HG02678 (cell line): ENCODE results near the gene DOCK1.
"Not testable (repeated sequence)": the region's sequence is repeated elsewhere in the genome, so short reads cannot be mapped to it uniquely, and the experiment has no call there.

Experiments
- ATAC-seq: cut with Tn5 transposase; IDR thresholded peaks from one replicate; pipeline ENCODE4 v1.9.1; 2021; ENCODE audit warnings: mild to moderate bottlenecking, moderate library complexity; ENCODE audit not compliant: unreplicated experiment

The DOCK1 gene

DNA sequence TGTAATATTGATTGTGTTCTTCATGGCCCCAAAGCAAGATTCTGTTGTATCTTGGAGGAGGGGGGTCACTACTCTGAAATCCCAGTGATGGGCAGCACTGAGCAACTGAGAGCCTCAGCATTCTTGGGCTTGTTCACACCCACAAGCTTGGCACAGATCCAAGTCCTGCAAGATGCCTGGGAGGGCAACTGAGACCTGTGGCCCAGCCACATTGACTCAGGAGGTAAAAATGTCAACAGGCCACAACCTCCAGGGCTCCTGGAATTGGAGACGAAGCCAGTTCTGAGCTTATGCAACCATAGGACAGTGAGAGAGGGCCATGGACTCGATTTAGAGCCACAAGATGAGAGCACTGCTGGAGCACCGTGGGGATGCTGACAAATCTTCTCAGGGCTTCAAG, 3.1 kb upstream of the DOCK1 start:
- ATAC-seq, result no peak

GRCh38 chr10:126903656-126904360, 1.4 kb upstream of the DOCK1 start:
- ATAC-seq, result no peak

GRCh38 chr10:126904516-126904817, 761 bp upstream of the DOCK1 start:
- no peak for ATAC-seq

GRCh38 chr10:126905776-126906703, 812 bp downstream of the DOCK1 start:
- no peak for ATAC-seq

DNA sequence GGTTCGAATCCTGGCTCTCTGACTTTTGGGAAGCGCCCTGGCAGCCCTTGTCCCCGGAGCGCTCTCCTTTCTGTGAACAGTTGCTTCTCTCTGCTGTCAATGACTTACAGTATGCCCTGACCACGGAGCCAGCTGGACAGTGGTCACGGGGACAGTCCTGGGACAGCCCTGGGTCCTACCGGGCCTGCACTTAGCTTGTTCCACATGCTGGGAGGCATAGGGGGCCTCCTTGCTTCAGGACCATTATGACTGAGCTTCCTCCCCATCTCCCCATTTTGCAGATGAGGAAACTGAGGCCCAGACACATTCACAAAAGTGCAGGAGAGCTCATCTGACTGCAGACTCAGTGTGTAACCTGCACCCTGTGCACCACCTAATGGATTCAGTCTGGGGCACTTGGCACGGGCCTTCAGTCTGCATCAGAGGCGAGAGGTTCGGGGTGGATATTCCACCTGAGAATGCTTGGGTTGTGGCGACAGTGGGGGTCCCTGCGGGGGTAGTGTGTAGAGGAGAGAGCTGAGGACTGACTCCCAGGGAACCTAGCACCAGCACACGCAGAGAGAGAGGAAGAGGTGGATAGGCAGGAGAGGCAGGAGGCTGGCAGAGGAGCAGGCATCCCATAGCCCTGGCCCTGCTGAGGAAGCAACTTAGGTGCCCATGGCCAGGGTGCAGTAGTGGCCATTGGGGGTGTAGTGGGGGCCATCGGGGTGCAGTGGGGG, 1.6 kb downstream of the DOCK1 start:
- ATAC-seq, result no peak

DNA sequence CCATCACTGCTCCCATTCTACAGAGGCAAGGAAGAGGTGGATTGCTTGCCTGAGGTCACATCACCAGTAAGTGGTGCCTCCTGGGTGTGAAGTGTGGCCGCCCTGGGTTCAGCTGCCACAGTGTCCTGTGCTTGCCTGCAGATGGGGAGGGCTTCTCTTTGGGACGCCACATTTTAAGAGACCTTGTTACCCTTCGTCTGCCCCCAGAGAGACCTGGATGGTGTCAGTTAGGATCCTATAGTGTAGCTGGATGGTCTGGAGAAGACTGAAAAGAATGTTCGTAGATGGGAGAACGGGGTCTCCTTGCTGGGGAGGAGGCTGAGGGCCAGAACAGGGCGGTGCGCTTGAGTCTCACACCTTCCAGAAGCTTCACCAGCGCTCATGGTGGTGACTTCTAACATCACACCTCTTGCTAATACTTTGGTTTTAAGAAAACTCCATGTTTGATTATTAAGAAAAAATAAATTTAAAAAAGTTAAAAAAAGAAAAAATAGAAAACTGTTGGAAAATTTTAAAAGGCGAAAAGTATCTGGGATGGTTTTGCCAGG, 2.3 kb downstream of the DOCK1 start:
- ATAC-seq, result no peak

DNA sequence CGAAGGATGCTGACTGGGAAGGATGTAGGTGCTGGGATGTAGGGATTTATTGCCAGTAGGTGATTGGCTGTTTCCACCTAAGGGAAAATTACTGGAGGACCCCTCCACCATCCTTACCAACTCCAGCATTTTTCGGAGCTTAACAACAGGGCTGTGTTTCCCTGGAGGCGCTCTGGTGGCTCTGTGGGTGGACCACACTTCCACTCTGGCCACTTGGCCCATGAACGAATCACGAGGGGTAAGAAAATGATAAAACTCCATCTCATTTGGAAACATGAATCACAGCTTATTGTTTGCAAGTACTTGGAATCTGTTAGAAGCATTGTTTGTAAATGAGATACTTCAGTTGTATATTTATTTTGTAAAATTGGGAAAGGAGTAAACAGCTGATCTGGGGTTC, 3.0 kb downstream of the DOCK1 start:
- ATAC-seq, result no peak

DNA sequence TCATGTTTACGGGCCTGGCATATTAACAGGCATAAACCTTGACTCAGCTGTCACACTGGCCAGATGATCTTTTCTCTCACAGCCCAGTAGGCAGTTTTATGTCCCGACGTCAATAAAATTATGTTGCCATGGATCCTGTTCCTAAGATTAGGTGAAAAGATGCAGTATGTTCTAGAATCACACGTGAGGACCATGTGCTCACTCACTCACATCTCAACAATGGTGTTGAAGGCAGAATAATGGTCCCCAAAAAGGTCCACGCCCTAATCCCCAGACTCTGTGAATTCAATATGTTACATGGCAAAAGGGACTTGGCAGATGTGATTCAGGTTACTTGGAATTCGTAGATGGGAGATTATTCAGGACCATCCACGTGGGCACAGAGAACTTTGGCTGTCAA, 3.5 kb downstream of the DOCK1 start:
- no peak for ATAC-seq

DNA sequence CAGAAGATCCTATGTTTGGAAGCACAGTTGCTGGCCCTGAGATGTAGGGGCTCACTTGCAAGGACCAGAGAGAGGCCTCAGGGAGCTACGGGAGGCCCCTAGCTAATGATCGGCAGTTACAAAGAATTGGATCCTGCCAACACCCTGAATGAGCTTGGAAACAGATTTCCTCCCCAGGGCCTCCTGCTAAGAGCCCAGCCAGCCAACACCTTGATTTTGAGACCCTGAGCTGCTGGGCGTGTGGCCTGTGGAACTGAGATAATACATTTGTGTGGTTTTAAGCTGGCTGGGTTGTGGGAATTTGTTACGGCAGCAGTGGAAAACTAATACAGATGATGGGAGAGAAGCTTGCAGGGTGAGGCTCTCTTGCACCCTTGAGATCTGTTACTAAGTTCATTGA, 3.9 kb downstream of the DOCK1 start:
- no peak for ATAC-seq

DNA sequence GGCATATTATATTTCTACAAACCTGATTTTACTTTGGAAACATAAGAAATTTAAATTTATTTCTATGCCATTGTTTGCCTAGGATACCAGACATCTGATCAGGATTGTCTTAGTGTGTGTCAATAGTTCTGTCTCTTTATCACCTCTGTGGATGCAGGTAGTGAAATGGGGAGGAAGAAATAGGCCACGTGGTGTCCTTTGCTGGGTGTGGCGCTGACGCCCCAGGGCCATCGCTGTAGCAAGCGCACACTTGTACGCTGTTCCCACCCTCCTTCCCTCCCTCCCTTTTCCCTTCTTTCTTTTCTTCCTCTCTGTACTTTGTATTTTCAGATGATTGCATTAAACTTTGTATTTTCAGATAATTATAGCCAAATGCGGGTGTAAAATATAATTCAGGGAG, 5.0 kb downstream of the DOCK1 start:
- no peak for ATAC-seq

DNA sequence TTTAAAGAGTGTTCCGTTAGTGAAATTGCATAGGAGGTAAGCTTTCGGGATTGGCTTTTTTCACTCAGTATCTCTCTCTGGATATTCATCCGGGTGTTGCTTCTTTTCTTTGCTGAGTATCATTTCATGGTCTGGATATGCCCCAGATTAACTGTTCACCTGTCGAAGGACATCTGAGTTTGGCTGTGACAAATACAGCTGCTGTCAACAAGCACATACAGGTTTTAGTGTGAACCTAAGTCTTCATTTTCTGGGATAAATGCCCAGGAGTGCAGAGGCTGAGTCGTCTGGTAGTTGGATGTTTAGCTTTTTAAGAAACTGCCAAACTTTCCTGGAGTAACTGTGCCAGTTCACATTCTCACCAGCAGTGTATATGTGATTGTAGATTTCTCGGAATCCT, 5.6 kb downstream of the DOCK1 start:
- ATAC-seq, result no peak

GRCh38 chr10:126911301-126911700, 6.1 kb downstream of the DOCK1 start:
- ATAC-seq, result no peak

DNA sequence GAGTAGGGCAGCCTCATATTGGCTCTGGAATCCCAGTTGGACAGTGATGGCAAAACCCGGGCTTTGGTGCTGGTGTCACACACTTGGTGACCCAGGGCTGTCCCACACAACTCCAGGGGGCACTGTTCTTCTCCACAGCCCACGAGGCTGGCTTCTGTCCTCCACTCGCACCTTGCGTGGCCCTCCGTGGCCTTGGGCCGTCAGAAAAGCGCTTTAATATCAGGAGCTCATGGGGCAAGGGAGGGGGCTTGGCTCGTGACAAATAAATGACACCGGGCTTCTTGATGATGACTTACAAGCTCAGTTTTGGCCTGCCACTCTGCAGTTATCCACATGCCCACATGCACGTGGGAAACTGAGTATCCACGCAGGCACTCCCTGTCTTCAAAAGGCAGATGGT, 8.1 kb downstream of the DOCK1 start:
- ATAC-seq, result no peak

GRCh38 chr10:126914561-126914960, 9.3 kb downstream of the DOCK1 start:
- no peak for ATAC-seq

DNA sequence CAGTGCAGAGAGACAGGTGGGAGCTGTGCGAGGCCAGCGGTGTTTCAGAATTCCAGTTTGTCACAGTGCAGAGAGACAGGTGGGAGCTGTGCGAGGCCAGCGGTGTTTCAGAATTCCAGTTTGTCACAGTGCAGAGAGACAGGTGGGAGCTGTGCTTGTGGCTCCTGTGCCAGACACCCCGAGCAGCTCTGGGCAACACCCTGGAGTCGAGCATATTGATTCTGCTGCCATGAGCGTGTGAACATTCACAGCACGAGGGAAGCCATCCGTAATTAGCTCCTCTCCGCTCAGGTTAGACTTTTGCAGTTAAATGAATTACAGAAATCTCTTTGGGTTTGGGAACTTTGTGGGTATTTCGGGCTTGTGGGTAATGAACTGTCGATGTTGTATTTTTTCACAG, 11.7 kb downstream of the DOCK1 start:
- ATAC-seq, result not testable (repeated sequence)

- ATAC-seq, result no peak
Observed at GRCh38 chr10:126917375-126917774, 12.1 kb downstream of the DOCK1 start.

GRCh38 chr10:126917975-126918908, 13.0 kb downstream of the DOCK1 start:
- ATAC-seq, result no peak

GRCh38 chr10:126919426-126919825, 14.2 kb downstream of the DOCK1 start:
- ATAC-seq, result no peak

DNA sequence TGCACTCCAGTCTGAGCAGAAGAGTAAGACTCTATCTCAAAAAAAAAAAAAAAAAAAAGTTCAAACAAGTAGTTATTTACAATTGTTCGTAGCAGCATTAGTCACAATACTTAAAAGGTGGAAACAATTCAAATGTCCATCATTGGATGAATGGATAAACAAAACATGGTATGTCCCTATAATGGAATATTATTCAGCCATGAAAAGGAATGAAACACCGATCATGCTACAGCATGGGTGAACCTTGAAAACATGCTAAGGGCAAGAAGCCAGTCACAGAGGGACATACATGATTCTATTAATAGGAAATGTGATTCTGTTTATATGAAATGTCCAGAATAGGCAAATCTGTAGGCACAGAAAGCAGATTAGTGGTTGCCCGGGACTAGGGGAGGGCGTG, 15.9 kb downstream of the DOCK1 start:
- ATAC-seq, result no peak

DNA sequence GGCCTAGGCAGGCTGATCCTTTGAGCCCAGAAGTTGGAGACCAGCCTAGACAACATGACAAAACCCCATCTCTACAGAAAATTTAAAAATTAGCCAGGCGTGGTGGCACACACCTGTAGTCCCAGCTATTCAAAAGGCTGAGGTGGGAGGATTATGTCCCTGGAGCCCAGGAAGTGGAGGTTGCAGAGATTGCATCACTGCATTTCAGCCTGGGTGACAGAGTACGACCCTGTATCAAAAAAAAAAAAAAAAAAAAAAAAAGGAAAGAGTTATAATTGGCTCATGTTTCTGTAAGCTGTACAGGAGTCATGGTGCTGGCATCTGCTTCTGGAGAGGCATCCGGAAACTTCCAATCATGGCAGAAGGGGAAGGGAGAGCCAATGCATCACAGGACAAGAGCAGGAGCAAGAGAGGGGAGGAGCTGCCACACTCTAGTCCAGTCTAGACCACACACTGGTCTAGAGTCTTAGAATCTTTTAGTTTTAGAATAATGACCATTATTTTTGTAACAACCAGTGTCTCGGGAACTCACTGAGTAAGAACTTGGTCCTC, 16.8 kb downstream of the DOCK1 start:
- no peak for ATAC-seq
